ENCODE measurements around the gene SNAPC2.

DNA sequence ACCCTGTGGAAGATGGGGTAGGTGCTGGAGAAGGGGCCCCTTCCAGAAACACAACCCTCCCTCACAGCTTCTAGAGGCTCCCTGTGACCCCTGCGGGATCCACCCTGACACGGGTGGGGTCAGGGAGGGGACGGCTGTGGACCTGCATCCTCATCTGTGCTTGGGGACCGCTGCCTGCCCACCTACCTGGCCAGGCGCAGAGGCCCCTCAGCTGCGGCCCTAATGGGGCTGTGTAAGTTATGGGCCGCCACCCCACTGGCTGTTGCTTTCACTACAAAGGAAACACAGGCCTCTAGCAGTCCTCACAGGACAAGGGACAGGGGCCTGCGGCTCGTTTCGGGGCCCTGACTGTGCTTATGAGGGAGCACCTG, 12.8 kb downstream of the SNAPC2 start:
- TF ChIP-seq, protein P1, sequence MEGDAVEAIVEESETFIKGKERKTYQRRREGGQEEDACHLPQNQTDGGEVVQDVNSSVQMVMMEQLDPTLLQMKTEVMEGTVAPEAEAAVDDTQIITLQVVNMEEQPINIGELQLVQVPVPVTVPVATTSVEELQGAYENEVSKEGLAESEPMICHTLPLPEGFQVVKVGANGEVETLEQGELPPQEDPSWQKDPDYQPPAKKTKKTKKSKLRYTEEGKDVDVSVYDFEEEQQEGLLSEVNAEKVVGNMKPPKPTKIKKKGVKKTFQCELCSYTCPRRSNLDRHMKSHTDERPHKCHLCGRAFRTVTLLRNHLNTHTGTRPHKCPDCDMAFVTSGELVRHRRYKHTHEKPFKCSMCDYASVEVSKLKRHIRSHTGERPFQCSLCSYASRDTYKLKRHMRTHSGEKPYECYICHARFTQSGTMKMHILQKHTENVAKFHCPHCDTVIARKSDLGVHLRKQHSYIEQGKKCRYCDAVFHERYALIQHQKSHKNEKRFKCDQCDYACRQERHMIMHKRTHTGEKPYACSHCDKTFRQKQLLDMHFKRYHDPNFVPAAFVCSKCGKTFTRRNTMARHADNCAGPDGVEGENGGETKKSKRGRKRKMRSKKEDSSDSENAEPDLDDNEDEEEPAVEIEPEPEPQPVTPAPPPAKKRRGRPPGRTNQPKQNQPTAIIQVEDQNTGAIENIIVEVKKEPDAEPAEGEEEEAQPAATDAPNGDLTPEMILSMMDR (IDR thresholded peaks at IDR 0.05; ENCODE audit: insufficient read depth, low read depth, low read length), result no peak
- TF ChIP-seq EZH2 (IDR thresholded peaks at IDR 0.05; ENCODE audit: insufficient read depth, low read length), result no peak

All from astrocyte (in vitro differentiated cells and primary cell).